ENCODE results near the gene RIMS3.

DNA sequence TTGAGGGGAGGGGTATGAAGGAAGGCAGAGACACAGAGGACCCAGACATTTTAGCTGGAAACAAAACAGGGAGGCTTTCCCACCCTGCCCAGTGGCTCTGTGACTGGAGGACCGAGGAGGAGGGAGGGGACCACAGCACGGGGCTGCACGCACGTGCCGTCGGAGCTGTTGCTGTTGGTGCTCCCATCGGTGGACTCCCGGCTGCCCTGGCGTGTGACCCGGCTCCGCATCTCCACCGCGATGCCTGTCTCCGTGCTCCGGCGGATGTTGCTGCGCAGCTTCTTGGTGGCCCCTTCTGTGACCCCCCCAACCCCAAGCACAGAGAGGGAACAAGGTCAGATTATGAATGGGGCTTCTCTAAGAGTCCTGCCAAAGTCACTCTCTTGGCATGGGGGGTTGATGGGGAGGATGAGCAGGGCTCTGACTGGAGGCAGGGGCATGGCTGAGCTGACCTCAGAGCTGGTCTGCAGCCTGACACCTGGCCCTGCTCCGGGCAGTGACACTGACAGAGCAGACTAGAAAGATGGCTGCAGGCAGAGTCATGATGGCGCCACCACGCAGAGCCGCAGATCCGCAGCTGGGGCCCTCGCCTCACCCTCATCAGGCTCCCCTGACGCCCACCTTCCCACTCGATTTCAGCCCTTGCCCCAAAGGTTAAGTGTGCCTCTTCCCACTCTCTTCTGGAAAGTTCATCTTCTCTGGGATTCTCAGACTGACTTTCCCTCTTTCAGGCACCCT, 29.6 kb downstream of the RIMS3 start:
- TF ChIP-seq, protein P1, sequence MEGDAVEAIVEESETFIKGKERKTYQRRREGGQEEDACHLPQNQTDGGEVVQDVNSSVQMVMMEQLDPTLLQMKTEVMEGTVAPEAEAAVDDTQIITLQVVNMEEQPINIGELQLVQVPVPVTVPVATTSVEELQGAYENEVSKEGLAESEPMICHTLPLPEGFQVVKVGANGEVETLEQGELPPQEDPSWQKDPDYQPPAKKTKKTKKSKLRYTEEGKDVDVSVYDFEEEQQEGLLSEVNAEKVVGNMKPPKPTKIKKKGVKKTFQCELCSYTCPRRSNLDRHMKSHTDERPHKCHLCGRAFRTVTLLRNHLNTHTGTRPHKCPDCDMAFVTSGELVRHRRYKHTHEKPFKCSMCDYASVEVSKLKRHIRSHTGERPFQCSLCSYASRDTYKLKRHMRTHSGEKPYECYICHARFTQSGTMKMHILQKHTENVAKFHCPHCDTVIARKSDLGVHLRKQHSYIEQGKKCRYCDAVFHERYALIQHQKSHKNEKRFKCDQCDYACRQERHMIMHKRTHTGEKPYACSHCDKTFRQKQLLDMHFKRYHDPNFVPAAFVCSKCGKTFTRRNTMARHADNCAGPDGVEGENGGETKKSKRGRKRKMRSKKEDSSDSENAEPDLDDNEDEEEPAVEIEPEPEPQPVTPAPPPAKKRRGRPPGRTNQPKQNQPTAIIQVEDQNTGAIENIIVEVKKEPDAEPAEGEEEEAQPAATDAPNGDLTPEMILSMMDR (IDR thresholded peaks at IDR 0.05; ENCODE audit: low read length): no peak
- TF ChIP-seq EZH2 (IDR thresholded peaks at IDR 0.05; ENCODE audit: borderline replicate concordance, low read length): no peak
